Inflammatory macrophage treated with lipopolysaccharide for 1 hour (primary cell): Measurements from ENCODE around the gene AP5M1.
"Not testable (repeated sequence)": the region's sequence is repeated elsewhere in the genome, so short reads cannot be mapped to it uniquely, and the experiment has no call there.

Experiments used
- DNase-seq, 2 donors: peaks; one replicate each; pipeline ENCODE4 v3.0.0-alpha.2; 2020 to 2022

The AP5M1 gene

DNA sequence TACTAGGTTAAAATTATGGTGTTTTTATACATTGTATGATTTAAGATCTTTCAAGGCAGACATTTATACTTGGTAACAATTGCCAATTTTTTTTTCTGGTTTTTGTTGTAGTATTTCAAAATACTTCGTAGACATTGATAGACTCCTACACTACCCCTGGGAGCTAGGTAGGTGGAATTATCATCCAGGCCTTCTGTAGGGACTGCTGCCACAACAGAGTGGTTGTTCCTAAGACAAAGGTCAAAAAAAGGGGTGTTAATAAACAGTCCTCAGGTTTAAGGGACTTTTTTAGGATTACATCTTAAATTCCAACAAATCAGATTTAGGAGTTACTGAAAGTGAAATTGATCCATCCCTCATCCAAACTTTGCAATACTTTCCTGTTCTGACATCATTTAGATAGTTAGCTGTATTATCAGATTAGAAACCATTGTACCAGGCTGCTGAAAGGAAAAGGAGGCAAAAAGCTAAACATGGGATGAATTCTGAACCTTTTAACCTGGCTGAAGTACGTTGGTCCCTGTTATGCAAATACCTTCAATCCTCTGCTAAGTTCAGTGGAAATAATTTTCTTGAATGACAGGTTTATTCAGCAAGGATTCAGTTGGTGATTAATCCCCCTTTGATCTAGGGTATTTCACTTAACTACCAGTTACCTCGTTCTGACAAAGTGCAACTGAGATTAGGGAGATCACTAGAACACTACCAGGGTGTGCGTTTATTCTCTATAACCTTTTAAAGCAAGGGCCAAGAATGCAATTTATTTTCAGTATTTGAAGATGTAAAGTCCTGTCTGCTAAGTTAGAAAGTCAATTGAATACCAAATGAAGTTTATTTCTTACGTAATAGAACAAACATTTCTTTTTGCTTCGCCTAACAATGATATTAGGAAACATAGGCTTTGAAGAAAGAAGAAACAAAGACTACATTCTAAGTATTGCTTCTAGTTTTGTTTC, 23.2 kb downstream of the AP5M1 start:
- no peak for DNase-seq

DNA sequence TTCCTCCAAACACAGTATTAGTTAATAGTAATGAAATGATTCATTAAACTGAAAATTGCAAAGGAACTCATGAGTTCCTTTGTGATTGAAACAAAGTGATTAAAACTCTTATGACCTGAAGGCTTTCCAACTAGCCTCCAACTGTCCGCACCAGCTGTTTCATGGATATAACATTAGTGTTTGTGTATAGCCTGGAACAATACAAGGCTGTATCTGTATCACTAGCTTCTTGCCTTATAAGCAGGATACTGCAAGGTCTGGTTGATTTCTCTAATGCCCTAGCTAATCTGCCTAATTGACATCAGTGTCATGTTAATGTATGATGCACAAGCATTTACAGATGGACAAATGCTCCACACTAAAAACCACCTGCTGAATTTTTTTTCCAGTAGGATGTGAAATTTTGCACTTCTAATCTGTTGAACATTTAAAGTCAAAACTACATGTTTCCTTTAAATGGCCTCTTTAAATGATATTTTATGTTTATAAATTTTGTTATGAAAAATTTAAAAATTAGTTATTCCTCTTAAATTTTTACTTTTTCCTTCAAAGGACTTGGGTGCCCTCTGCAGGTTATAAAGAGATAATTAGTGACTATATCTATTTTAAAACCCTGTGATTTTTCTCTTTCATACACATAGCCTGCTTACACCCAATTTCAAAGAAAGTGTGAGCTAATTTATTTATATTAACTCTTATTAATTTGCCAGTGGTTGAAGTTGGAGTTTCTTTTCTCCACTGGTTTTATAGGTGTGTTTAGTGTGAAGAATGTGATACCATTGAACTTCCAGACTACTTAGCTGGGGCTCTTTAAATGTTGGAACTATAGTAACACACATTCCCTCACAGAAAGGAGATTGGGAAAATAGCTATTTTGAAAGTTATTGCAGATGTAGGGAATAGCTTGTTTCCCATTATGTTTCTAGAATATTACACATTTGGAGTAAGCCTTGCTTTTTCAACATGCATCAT, 25.4 kb downstream of the AP5M1 start:
- no peak for DNase-seq

DNA sequence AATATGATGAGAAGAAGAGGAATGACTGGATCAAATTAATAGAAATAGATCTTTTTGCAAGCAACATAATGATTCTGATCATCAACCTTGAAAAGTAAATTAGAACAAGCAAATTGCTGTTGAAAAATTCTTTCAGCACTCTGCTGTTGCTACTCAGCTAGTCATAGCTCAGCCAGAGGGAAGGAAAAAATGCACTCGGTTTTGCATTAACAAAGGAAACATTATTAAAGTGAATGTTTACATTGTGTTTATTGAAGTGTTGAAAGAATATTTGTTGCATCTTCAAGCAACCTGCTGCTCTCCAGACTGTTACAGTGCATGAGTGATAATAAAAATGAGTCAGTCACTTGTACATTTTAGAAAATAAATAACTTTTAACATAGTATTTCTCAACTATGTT, 26.5 kb downstream of the AP5M1 start:
- DNase-seq: no peak

DNA sequence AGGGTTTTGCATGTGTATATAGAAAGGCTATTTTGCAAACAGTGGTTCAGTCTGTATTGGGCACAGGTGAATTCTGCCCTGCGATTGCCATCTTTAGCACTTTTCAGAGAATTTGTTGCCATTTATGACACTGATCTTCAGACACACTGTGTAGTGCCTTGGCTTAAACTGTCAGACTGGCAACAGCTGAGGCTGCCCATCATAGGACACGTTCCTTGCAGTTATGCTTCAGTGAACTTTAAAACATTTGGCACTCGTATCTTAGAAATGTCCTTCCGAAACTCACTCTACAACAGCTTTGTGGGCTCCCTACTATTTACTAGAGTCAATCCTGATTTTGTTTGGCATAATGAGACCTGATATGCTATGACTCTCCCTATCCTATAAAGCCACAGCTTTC, 29.1 kb downstream of the AP5M1 start:
- DNase-seq: no peak

DNA sequence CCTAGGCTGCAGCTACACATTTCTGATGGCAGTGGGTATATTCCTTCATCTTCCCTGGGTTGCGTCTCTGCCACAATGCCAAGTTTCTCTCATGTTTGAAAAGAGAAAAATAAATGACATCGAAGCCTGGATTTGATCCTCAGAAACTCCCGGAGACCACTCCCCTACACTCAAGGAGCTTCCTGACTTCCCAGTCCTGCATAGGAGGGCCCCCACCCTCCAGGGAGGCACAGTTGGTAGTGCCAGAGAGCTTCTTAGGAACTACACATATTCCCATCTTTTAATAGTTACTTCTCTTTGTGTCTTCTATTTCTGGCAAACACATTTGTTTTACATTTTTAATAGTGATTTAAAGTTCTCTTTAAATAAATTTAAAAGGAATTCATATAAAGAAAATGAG, 30.7 kb downstream of the AP5M1 start:
- no peak for DNase-seq

DNA sequence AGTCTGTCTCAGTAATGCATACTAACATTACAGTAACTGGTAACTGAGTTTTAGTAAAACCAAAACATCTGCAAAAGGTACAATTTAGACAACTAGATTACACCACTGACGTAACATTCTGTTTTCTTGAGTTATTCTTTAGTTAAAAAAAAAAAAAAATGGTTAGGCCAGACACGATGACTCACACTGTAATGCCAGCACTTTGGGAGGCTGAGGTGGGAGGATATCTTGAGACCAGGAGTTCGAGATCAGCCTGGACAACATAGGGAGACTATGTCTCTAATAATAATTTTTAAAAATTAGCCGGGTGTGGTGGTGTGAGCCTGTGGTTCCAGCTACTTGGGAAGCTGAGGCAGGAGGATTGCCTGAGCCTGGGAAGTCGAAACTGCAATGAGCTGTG, 34.1 kb downstream of the AP5M1 start:
- DNase-seq: no peak

DNA sequence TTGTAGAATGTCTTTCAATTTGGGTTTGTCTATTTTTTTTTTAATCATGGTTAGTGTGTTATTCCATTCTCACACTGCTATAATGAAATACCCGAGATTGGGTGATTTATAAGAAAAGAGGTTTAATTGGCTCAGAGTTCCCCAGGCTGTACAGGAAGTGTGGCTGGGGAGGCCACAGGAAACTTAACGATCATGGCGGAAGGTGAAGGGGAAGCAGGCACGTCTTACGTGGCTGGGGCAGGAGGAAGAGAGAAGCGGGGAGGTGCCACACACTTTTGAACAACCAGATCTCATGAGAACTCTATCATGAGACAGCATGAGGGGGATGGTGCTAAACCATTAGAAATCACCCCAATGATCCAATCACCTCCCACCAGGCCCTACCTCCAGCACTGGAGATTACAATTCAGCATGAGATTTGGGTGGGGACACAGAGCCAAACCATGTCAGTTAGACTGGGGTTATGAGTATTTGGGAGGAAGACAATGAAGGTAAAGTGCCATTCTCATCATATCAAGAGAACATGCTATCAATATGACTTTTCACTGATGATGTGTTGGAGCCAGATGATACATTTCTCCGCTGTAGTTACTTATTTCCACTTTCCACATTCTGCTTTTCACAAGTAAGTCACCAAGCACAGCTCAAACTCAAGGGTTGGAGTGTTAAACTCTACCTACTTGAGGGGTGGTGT, 45.8 kb downstream of the AP5M1 start:
- DNase-seq: no peak

DNA sequence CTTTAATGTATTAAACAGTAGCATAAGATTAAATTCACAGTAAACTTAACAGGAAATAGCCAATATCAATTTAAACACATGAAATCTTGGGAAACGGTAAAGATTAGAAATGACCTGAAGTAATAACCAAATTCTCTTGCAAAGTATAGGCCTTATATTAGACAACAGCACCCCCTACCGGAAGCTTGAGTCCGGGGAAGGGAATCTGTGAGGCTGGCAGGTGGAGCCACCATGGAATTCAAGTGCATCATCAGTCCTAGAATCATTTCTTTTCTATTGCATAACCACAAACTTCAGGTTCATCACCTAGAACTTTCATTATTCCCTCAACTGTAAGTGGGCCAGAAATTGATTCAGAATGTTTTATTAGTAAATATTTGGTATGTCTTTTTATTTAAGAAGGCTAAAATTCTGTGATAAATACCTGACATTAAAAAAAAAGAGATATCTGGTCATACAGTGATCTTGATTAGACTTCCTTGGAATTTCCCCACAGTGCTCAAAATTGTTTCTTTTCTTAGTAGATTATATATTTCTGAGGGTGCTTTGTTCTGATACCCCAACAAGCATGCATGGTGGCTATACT, 48.6 kb downstream of the AP5M1 start:
- DNase-seq: peak; percentile 50 to 88

DNA sequence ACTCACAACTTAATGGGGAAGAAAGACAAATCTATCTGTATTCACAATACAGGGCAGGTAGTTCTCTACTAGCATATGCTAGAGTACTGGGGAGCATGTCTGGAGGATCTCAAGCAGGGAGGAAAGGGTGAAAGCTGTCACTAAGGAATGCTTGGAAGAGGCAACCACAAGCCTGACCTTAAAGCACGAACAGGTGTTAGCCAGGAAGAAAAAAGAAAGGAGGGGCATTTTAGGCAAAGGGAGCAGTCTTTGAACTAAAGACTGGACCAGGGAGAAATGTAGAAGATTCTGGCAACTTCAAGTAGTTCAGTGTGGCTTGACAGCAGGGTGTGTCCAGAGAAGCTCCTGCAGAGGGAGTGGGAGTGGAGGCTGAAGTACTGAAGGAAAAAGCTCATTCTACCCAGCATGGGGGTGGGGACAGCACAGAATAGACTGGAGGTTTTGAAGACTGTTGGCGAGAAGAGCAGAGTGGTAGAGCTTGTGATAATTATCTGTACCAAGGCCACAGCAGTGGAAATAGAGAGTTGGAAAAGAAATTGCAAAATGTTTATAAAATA, 50.9 kb downstream of the AP5M1 start:
- DNase-seq: no peak

DNA sequence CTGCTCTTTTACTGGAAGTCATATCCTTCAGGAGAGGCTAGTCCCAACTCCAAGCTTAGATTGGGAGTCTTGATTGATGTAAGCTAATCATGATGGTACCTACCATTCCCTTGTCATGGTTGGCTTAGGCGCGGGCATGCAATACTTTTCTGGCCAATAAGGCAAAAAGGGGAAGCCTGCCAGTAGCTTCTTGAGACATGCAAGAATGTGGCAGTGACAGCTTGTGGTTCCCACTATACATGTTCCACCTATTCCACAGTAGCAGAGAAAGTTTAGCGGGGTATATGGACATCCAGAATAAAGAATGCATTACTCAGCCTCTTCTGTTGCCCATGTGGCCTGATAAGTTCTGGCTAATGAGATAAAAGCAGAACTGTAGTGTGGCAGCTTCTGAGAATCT, 55.0 kb downstream of the AP5M1 start:
- no peak for DNase-seq

DNA sequence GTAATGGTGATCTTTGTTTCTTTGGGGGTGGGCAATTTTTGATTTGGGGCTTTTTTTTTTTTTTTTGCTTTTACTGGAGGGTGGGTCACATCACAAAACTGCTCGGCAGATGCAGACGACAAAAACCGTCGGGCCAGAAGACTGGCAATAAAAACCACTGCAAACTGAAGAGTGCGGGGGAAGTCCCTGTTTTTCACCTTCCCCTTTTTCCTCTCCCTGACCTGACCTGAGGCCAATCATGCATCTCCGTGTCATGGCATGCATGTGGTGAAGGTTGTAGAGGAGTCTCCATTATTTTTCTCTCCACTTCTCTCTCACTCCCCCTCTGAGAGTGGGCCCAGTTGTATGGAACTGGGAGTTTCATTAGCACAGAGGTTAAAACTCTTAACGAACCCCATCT, 57.5 kb downstream of the AP5M1 start:
- DNase-seq: no peak

DNA sequence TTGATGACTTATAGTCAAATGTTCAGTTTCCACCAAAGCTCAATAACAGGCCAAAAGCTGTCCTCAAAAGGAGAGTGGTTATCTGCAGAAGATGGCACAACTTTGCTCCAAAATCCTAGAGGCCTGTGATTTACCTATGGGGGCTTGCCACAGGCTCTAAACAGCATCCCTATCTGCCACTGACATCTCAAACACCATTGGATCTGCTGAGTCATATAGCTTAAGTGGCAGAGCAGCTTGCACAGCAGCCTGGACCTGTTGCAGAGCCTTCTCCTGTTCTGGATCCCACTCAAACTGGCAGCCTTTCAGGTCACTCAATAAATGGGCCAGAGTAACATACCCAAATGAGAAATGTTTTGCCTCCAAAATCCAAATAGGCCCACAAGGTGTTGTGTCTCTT, 61.1 kb downstream of the AP5M1 start:
- no peak for DNase-seq

DNA sequence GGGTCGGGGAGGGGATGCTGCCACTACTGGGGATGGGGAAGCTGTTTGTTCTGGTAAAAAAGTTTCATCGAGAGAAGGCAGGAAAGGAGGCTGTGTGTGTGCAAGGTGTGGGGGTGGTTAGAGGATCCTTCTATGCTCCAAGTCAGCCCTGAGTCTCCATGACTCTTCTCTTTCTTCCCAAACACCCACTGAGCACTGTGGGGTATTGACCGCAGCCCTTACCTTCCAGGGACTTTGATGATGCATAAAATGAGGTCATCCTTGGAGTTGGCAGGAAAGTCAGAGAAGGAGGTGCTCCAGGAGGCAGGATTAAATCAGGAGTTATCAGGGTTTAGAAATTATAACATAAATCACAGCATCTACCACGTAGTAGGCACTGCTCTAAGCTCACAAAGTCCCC, 63.7 kb downstream of the AP5M1 start:
- not testable (repeated sequence) for DNase-seq

DNA sequence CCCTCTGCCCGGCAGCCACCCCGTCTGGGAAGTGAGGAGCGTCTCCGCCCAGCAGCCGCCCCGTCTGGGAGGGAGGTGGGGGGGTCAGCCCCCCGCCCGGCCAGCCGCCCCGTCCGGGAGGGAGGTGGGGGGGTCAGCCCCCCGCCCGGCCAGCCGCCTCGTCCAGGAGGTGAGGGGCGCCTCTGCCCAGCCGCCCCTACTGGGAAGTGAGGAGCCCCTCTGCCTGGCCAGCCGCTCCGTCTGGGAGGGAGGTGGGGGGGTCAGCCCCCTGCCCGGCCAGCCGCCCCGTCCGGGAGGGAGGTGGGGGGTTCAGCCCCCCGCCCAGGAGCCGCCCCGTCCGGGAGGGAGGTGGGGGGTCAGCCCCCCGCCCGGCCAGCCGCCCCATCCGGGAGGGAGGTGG, 65.0 kb downstream of the AP5M1 start:
- not testable (repeated sequence) for DNase-seq

DNA sequence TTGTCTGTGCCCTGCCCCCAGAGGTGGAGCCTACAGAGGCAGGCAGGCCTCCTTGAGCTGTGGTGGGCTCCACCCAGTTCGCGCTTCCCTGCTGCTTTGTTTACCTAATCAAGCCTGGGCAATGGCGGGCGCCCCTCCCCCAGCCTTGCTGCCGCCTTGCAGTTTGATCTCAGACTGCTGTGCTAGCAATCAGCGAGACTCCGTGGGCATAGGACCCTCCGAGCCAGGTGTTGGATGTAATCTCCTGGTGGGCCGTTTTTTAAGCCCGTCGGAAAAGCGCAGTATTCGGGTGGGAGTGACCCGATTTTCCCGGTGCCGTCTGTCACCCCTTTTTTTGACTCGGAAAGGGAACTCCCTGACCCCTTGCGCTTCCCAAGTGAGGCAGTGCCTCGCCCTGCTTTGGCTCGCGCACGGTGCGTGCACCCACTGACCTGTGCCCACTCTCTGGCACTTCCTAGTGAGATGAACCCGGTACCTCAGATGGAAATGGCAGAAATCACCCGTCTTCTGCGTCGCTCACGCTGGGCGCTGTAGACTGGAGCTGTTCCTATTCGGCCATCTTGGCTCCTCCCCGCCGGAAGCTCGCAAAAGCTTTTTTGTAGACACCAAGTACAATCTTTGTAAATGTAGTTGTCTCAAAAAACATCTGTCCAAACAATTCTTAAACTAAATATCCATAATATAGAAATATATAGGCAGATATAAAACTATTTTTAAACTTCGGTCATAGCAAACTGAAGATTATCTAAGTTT, 75.0 kb downstream of the AP5M1 start:
- not testable (repeated sequence) for DNase-seq

DNA sequence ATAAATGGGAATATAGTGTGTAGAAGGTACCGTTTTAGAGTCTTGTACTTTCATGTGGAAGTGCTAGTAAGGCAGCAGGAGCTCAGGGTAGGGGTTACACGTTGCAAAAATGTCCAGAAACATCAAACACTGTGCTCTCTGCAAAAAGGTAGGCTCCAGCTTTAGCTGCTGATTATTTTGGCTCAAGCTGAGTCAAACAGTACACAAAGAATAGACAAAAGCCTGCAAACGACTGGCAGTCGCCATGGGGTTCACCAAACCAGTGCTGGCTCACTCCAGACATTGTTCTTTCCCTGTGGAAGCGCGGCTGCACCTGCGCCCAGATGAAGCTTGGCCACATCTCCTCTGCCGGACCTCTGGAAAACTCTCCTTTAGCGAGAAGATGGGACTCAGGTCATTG, 76.3 kb downstream of the AP5M1 start:
- no peak for DNase-seq

DNA sequence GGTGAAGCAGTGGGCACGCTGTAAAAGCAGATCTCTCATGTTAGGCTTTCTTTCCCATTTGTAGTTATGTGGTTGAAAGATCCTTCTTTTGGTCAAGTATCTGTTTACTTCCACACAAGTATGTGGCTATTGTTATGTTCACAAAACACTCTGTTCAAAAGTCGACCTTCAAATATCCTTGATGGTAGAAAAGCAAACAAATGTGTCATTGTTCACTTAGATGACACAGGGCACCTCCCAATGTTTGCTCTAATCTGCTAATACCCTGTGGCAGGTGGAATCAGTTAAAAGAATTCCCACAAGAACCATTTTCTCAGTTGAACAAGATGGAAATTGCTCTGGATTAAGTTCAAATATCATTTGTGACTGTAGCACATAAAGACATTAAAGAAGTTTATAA, 78.0 kb downstream of the AP5M1 start:
- DNase-seq: no peak
